HCT116 (cell line): Measurements from ENCODE around the gene TPRX1.

Source experiments
- EZH2phosphoT487 ChIP-seq: fragments of 200-600 bp; IDR thresholded peaks from 2 replicates; pipeline ENCODE4 v1.6.1; 2018; ENCODE audit warnings: antibody characterized with exemption, borderline replicate concordance
- JUND ChIP-seq: IDR thresholded peaks from 2 replicates; pipeline ENCODE4 v1.6.1; 2012
- POLR2A ChIP-seq: IDR thresholded peaks from 2 replicates; pipeline ENCODE4 v1.7.0; 2011; ENCODE audit warnings: borderline replicate concordance; ENCODE audit not compliant: insufficient read depth, insufficient read length; ENCODE audit errors: extremely low read depth
- POLR2AphosphoS5 ChIP-seq: IDR thresholded peaks from 2 replicates; pipeline ENCODE4 v1.6.1; 2011; ENCODE audit warnings: mild to moderate bottlenecking, low read depth, low read length, moderate library complexity
- SP1 ChIP-seq: IDR thresholded peaks from 2 replicates; pipeline ENCODE4 v1.6.1; 2012; ENCODE audit warnings: low read depth
- YY1 ChIP-seq: IDR thresholded peaks from 2 replicates; pipeline ENCODE4 v1.6.1; 2011; ENCODE audit warnings: low read length, low read depth, moderate library complexity, mild to moderate bottlenecking; ENCODE audit not compliant: insufficient replicate concordance; ENCODE audit errors: extremely low read depth
- TF ChIP-seq, protein P1 (sequence below), 3 experiments: fragments of 200-600 bp in 1 of 3; sonication (generic) in 1 of 3; IDR thresholded peaks in 2 of 3; conservative IDR thresholded peaks in 1 of 3; 2 replicates each; pipeline ENCODE4 v1.5.1; 2012 to 2017; ENCODE audit warnings: low read depth in 2 of 3, low read length in 2 of 3, antibody characterized with exemption in 1 of 3, borderline replicate concordance in 1 of 3, control low read depth in 1 of 3, mild to moderate bottlenecking in 1 of 3, mixed read lengths in 1 of 3, mixed run types in 1 of 3, moderate library complexity in 1 of 3; ENCODE audit not compliant: insufficient read depth in 1 of 3

DNA sequence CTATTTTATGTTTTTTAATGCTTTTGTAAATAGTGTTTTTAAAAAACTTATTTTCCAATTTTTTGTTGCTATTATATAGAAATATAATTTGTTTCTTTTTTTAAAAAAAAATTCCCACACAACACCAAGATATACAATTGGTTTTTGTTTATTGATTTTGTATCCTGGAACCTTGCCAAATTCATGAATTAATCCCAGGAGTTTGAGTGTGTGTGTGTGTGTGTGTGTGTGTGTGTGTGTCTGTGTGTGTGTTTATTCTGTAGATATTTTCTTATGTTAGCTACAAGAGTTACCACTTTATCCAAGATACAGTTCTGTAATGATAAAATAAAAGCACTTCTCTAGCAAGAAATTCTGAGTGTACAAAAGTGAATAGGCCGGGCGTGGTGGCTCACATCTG lies 7.6 kb downstream of the TPRX1 start:
- TF ChIP-seq SP1 (no peak), POLR2A (no peak), EZH2phosphoT487 (no peak), YY1 (no peak), POLR2AphosphoS5 (no peak), JUND (no peak)
- TF ChIP-seq, protein P1, sequence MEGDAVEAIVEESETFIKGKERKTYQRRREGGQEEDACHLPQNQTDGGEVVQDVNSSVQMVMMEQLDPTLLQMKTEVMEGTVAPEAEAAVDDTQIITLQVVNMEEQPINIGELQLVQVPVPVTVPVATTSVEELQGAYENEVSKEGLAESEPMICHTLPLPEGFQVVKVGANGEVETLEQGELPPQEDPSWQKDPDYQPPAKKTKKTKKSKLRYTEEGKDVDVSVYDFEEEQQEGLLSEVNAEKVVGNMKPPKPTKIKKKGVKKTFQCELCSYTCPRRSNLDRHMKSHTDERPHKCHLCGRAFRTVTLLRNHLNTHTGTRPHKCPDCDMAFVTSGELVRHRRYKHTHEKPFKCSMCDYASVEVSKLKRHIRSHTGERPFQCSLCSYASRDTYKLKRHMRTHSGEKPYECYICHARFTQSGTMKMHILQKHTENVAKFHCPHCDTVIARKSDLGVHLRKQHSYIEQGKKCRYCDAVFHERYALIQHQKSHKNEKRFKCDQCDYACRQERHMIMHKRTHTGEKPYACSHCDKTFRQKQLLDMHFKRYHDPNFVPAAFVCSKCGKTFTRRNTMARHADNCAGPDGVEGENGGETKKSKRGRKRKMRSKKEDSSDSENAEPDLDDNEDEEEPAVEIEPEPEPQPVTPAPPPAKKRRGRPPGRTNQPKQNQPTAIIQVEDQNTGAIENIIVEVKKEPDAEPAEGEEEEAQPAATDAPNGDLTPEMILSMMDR (IDR thresholded peaks at IDR 0.05 in 2 of 3, conservative IDR thresholded peaks at IDR 0.05 in 1 of 3; ENCODE audit: borderline replicate concordance in 1 of 3, insufficient read depth in 1 of 3, low read depth in 2 of 3, low read length in 2 of 3), result no peak
